HepG2 (cell line): Measurements from ENCODE around the gene HAPLN3. TPM values are rescaled to one million over a fixed set of nuclear protein-coding genes. Genes with fewer than 3 reads are reported as not detected.
A peak's percentile ranks its signal among the peaks of the same experiment; 100 is the strongest.

Experiments
- ATAC-seq: fragments of 200-7000 bp; cut with Tn5 transposase; 3 replicates; pipeline ENCODE4 v1.9.1; 2020; ENCODE audit warnings: mild to moderate bottlenecking, moderate library complexity
- BruUV-seq: library from RNA; stranded (reverse); fragments of 400-500 nt; replicated peaks from 2 replicates; lab custom pipeline; 2021; lab: Mats Ljungman, UMichigan
- CTCF ChIA-PET: fragments of 300-600 bp; formaldehyde crosslinking; extraction: SDS; loops from one replicate; lab custom pipeline; 2021; ENCODE audit warnings: low total read pairs, inconsistent platforms, low intra/inter-chr PET ratio; lab: Yijun Ruan, JAX
- POLR2A ChIA-PET: fragments of 350-600 bp; sonication (Branson Sonifier 250); formaldehyde crosslinking; loops from one replicate; lab custom pipeline; 2020; ENCODE audit warnings: antibody characterized with exemption, inconsistent platforms; lab: Yijun Ruan, JAX
- DNase-seq: peaks from one replicate; pipeline ENCODE4 v3.0.0-alpha.2; 2015; ENCODE audit warnings: low spot score
- FAIRE-seq: peaks from 3 replicates; lab custom pipeline; 2011; peaks lifted over from hg19 to GRCh38; lab: Jason Lieb, UNC
- H2AFZ ChIP-seq: one replicate; pipeline ENCODE4 v1.6.1; 2011; ENCODE audit warnings: low read length, inconsistent platforms
- H3K27ac ChIP-seq: fragments of 300-600 bp; 3 replicates; pipeline ENCODE4 v1.8.0; 2011; ENCODE audit warnings: mixed run types, mild to moderate bottlenecking, mixed read lengths, low read length, inconsistent platforms; ENCODE audit not compliant: insufficient read depth; ENCODE audit errors: extremely low read length
- H3K27me3 ChIP-seq, 2 experiments: fragments of 200-600 bp in 1 of 2; 2 replicates in 1 of 2; 3 replicates in 1 of 2; pipeline versions ENCODE4 v1.6.0 to v1.8.0; 2011; ENCODE audit warnings: low read length in 2 of 2, mild to moderate bottlenecking in 2 of 2, moderate library complexity in 2 of 2, inconsistent platforms in 1 of 2; ENCODE audit not compliant: insufficient read depth in 2 of 2, control insufficient read depth in 1 of 2
- H3K36me3 ChIP-seq, 2 experiments: fragments of 200-600 bp in 1 of 2; replicated peaks in 1 of 2; 2 replicates in 1 of 2; 3 replicates in 1 of 2; pipeline versions ENCODE4 v1.5.1 to v1.8.0; 2011; ENCODE audit warnings: low read length in 2 of 2, inconsistent platforms in 1 of 2; ENCODE audit not compliant: insufficient read depth in 2 of 2, control insufficient read depth in 1 of 2
- H3K4me1 ChIP-seq: 2 replicates; pipeline ENCODE4 v1.5.1; 2012; ENCODE audit warnings: low read length, inconsistent platforms; ENCODE audit not compliant: insufficient read depth
- H3K4me2 ChIP-seq: 2 replicates; pipeline ENCODE4 v1.6.0; 2011; ENCODE audit warnings: low read depth, low read length, inconsistent platforms
- H3K4me3 ChIP-seq, 3 experiments: fragments of 200-600 bp in 1 of 3; sonication (generic), shearing (Covaris generic) in 1 of 3; replicated peaks in 1 of 3; 2 replicates each; pipeline ENCODE4 v1.5.1; 2011 to 2016; ENCODE audit warnings: low read length in 3 of 3, inconsistent platforms in 2 of 3, low read depth in 2 of 3, mild to moderate bottlenecking in 2 of 3, control low read depth in 1 of 3, mixed read lengths in 1 of 3; ENCODE audit not compliant: insufficient read depth in 1 of 3
- H3K79me2 ChIP-seq: one replicate; pipeline ENCODE4 v1.6.1; 2011; ENCODE audit warnings: low read length, inconsistent platforms; ENCODE audit not compliant: insufficient read depth
- H3K9ac ChIP-seq: 2 replicates; pipeline ENCODE4 v1.6.0; 2011; ENCODE audit warnings: mild to moderate bottlenecking, low read depth, low read length, inconsistent platforms; ENCODE audit not compliant: insufficient read depth
- H3K9me3 ChIP-seq: 2 replicates; pipeline ENCODE4 v1.5.1; 2012; ENCODE audit warnings: mild to moderate bottlenecking, low read length
- H4K20me1 ChIP-seq: 2 replicates; pipeline ENCODE4 v1.6.0; 2011; ENCODE audit warnings: inconsistent platforms, mild to moderate bottlenecking, low read length, moderate library complexity; ENCODE audit not compliant: insufficient read depth
- CTCF ChIP-seq: sonication (generic); formaldehyde crosslinking; IDR thresholded peaks from 2 replicates; pipeline ENCODE4 v1.5.0; 2020; ENCODE audit warnings: mild to moderate bottlenecking, missing genetic modification reagents, moderate library complexity
- EHMT2 ChIP-seq: fragments of 200-600 bp; sonication (generic); IDR thresholded peaks from 2 replicates; pipeline ENCODE4 v1.7.0; 2017; ENCODE audit warnings: antibody characterized with exemption, low read depth, low read length, borderline replicate concordance
- FOXA3 ChIP-seq: IDR thresholded peaks from 2 replicates; pipeline ENCODE4 v1.6.1; 2016; ENCODE audit warnings: missing genetic modification reagents, missing compliant biosample characterization
- HNF4G ChIP-seq, 2 experiments: sonication (generic) in 1 of 2; formaldehyde crosslinking in 1 of 2; IDR thresholded peaks; 2 replicates each; pipeline versions ENCODE4 v1.4.0 to v1.6.1; 2011 to 2020; ENCODE audit warnings: borderline replicate concordance in 2 of 2, low read depth in 2 of 2, mild to moderate bottlenecking in 2 of 2, low read length in 1 of 2, missing genetic modification reagents in 1 of 2, moderate library complexity in 1 of 2
- MTA1 ChIP-seq: sonication (generic); formaldehyde crosslinking; IDR thresholded peaks from 2 replicates; pipeline ENCODE4 v1.4.0; 2020; ENCODE audit warnings: missing genetic modification reagents, mild to moderate bottlenecking, borderline replicate concordance
- RAD21 ChIP-seq: fragments of 450-650 bp; formaldehyde crosslinking; IDR thresholded peaks from 2 replicates; pipeline ENCODE4 v1.5.0; 2020; ENCODE audit warnings: mild to moderate bottlenecking
- RNF2 ChIP-seq: fragments of 450-650 bp; conservative IDR thresholded peaks from 2 replicates; pipeline ENCODE4 v1.6.1; 2016; ENCODE audit warnings: low read depth
- SALL1 ChIP-seq: sonication (generic); formaldehyde crosslinking; IDR thresholded peaks from 2 replicates; pipeline ENCODE4 v1.8.0; 2022; ENCODE audit warnings: mild to moderate bottlenecking, missing genetic modification reagents
- SMC3 ChIP-seq: IDR thresholded peaks from 2 replicates; pipeline ENCODE4 v1.6.1; 2011; ENCODE audit warnings: low read length, improper control_type of control experiment
- STAG1 ChIP-seq: sonication (generic); formaldehyde crosslinking; IDR thresholded peaks from 2 replicates; pipeline ENCODE4 v1.4.0; 2020; ENCODE audit warnings: missing genetic modification reagents
- XRCC5 ChIP-seq: fragments of 200-400 bp; formaldehyde crosslinking; optimal IDR thresholded peaks from 2 replicates; pipeline ENCODE3; 2017; ENCODE audit warnings: mild to moderate bottlenecking, low read length
- ZNF263 ChIP-seq: sonication (generic); formaldehyde crosslinking; IDR thresholded peaks from 2 replicates; pipeline ENCODE4 v1.4.0; 2020; ENCODE audit warnings: missing genetic modification reagents
- WGBS: methylation state at CpG from one replicate; pipeline ENCODE4 v1.1.6; 2017; ENCODE audit warnings: low lambda C conversion rate; 5-methylcytosine and 5-hydroxymethylcytosine counted together
- in situ Hi-C: cut with HindIII; loops from 2 replicates; pipeline ENCODE4 v1.10.0; 2017; ENCODE audit warnings: low pct_unique_long_range_greater_than_20kb; ENCODE audit not compliant: extremely low pct_ligation_motif_present
- intact Hi-C: fragments of 100-400 bp; cut with micrococcal nuclease; formaldehyde crosslinking; loops from one replicate; pipeline ENCODE4 v1.10.0; 2022; ENCODE audit not compliant: unreplicated experiment
- polyA plus RNA-seq, 8 experiments: library from polyadenylated mRNA; depleted of rRNA in 3 of 8; stranded (reverse) in 7 of 8; unstranded in 1 of 8; fragments of >200 nt; fragmentation: Illumina TruSeq in 4 of 8; extraction: Trizol in 4 of 8; gene quantifications; 2 replicates each; pipeline versions ENCODE4 v1.2.1 to v1.2.3, GENCODE V29; 2011 to 2016; ENCODE audit warnings: low read depth in 4 of 8, missing spikeins in 1 of 8, mixed read lengths in 1 of 8; ENCODE audit not compliant: insufficient read depth in 1 of 8
- total RNA-seq, 5 experiments: library from RNA; depleted of rRNA; stranded (reverse); fragments of >200 nt; fragmentation: Illumina TruSeq; extraction: Trizol; gene quantifications; 2 replicates each; pipeline ENCODE4 v1.2.3, GENCODE V29; 2016; ENCODE audit warnings: low read depth in 1 of 5

HAPLN3 gene
- total and polyA plus RNA-seq, 2 of the 13 experiments (the other 11 are each of a cell fraction or from before 2014, with no cell fraction given) = 0.09 TPM; not detected in 1

DNA sequence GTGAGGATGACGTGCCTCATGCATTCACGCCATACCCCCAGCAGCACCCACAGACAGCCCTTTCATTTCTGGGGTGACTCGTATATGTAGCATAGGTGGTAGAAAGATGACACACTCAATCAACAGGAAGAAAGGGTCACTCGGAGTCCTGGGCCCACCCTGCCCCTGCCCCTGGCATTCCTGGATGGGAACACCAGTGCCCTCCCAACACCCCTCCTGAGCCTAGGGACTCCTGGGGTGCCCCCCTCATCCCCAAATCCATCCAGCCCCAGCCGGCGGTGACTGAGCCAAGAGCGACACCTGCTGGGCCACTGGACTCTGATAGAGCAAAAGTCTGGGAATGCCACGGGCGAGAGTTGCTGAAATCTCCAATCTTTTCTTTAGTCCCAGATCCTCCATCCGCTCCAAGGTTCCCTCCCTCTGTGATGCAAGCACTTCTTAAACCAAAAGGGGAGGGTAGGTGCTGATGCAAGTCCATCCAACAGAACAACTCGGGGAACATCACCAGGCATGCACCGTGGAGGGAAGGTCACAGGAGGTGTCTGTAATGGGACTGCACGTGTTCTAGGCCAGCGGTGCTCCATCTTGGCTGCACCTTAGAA is 61.0 kb downstream of the HAPLN3 start:
- H3K9me3 ChIP-seq = no peaks in the 10 kb centered on the region
- no peak overlapping the region for H2AFZ ChIP-seq
- H4K20me1 ChIP-seq = no peaks in the 10 kb centered on the region
- H3K27me3 ChIP-seq = peaks cover 0 to 9% of the 10 kb centered on the region in 2 experiments; a peak in 2 of 5 replicates
- no peak overlapping the region for H3K27ac ChIP-seq
- no peak overlapping the region for H3K9ac ChIP-seq
- TF ChIP-seq FOXA3 (CRISPR knock-in tag) (no peak), HNF4G (IDR thresholded peaks at IDR 0.05; ENCODE audit: borderline replicate concordance, low read depth, low read length) (peak; percentile 31; the same call in 1 of the 2 replicates), HNF4G (CRISPR knock-in tag; IDR thresholded peaks at IDR 0.05; ENCODE audit: borderline replicate concordance, low read depth) (no peak), STAG1 (CRISPR knock-in tag) (peak; percentile 86), RAD21 (peak; percentile 75), CTCF (CRISPR knock-in tag) (peak; percentile 86), SMC3 (peak; percentile 34; the same call in 1 of the 2 replicates), XRCC5 (peak; percentile 24), RNF2 (no peak), EHMT2 (no peak), ZNF263 (CRISPR knock-in tag) (peak; percentile 64), MTA1 (no peak), SALL1 (CRISPR knock-in tag) (0 out of 2 replicates have a peak, but pooled peaks have one; percentile 25)
- no peaks in the 10 kb centered on the region for H3K79me2 ChIP-seq
- CTCF ChIA-PET = interaction anchor here (0.8 to 1.8 kb wide), 4 partner anchors 177 to 384 kb away, joined by 3 to 6 read pairs (median 4); no protein-coding TSS in a partner anchor
- DNase-seq (no peak), ATAC-seq (peak; percentile 83), FAIRE-seq (no peak)
- WGBS = 5% methylated on average over 7 of the region's 14 CpGs
- no peak overlapping the region for H3K4me3 ChIP-seq
- no peaks in the 10 kb centered on the region for H3K4me1 ChIP-seq
- H3K36me3 ChIP-seq = no peaks in the 10 kb centered on the region
- no TSS peak for BruUV-seq
- no peak overlapping the region for H3K4me2 ChIP-seq
- in situ Hi-C loops (loop anchor here (10.0 kb wide), 1 partner anchor 360 kb away; no protein-coding TSS in a partner anchor), intact Hi-C loops (loop anchor here (1.0 to 10.0 kb wide), 2 partner anchors 177 to 210 kb away; partner anchors contain the start of gene AEN)
- POLR2A ChIA-PET = no interaction called here
